Activated B cell treated with CpG ODN at 0.5 μM for 24 hours (primary cell): ENCODE measurements around the gene BORCS8. TPM values are rescaled to one million over a fixed set of nuclear protein-coding genes. Genes with fewer than 3 reads are reported as not detected.
"Not testable (repeated sequence)": the region's sequence is repeated elsewhere in the genome, so short reads cannot be mapped to it uniquely, and the experiment has no call there.

Source experiments
- ATAC-seq: fragments of 200-7000 bp; cut with Tn5 transposase; one replicate; pipeline ENCODE4 v1.10.0; 2021; ENCODE audit warnings: low read depth, mild to moderate bottlenecking, moderate library complexity
- CTCF ChIA-PET: fragments of 350-600 bp; sonication (Branson Sonifier 250); formaldehyde crosslinking; loops from one replicate; lab custom pipeline; 2021; ENCODE audit warnings: antibody characterized with exemption; lab: Charles Lee
- POLR2A ChIA-PET: fragments of 350-600 bp; sonication (Branson Sonifier 250); formaldehyde crosslinking; loops from one replicate; lab custom pipeline; 2021; ENCODE audit warnings: antibody characterized with exemption; lab: Charles Lee
- DNase-seq: peaks from one replicate; pipeline ENCODE4 v3.0.0; 2022
- H3K27ac Mint-ChIP-seq: one replicate; pipeline ENCODE4 v1.8.0; 2020; ENCODE audit warnings: mixed read lengths
- H3K27me3 Mint-ChIP-seq: one replicate; pipeline ENCODE4 v1.8.0; 2021; ENCODE audit warnings: mixed read lengths
- H3K36me3 Mint-ChIP-seq: one replicate; pipeline ENCODE4 v1.8.0; 2021; ENCODE audit warnings: low read depth, mixed read lengths
- H3K4me1 Mint-ChIP-seq: one replicate; pipeline ENCODE4 v1.8.0; 2021; ENCODE audit warnings: mixed read lengths
- H3K4me3 Mint-ChIP-seq: one replicate; pipeline ENCODE4 v1.8.0; 2020; ENCODE audit warnings: mild to moderate bottlenecking, mixed read lengths
- H3K9me3 Mint-ChIP-seq: one replicate; pipeline ENCODE4 v1.8.0; 2020; ENCODE audit warnings: mixed read lengths
- CTCF ChIP-seq: fragments of 200-600 bp; IDR thresholded peaks from one replicate; pipeline ENCODE4 v1.8.0; 2022; ENCODE audit warnings: antibody characterized with exemption, mild to moderate bottlenecking
- intact Hi-C: fragments of 100-400 bp; cut with micrococcal nuclease; formaldehyde crosslinking; loops from one replicate; pipeline ENCODE4 v1.15.1; 2024
- total RNA-seq: library from RNA; stranded (reverse); gene quantifications from 2 replicates; pipeline ENCODE4 v1.2.3, GENCODE V29; 2022

BORCS8 gene
- total RNA-seq, 1 donor from 2014 or later = 51.8 TPM

GRCh38 chr19:19181488-19181998, 10.4 kb downstream of the BORCS8 start:
- no peaks in the 10 kb centered on the region for H3K27me3 Mint-ChIP-seq
- H3K27ac Mint-ChIP-seq = no peak overlapping the region
- intact Hi-C loops = no loop called here
- no peak for DNase-seq
- TF ChIP-seq CTCF = no peak
- no peak overlapping the region for H3K4me3 Mint-ChIP-seq
- ATAC-seq = no peak
- H3K4me1 Mint-ChIP-seq = peaks cover 10% of the 10 kb centered on the region
- ChIA-PET CTCF (no interaction called here), POLR2A (no interaction called here)
- H3K9me3 Mint-ChIP-seq = peaks cover under 1% of the 10 kb centered on the region
- H3K36me3 Mint-ChIP-seq = peaks cover 57% of the 10 kb centered on the region

- no peaks in the 10 kb centered on the region for H3K9me3 Mint-ChIP-seq
- H3K27ac Mint-ChIP-seq = no peak overlapping the region
- ATAC-seq (no peak), DNase-seq (no peak)
- H3K4me3 Mint-ChIP-seq = no peak overlapping the region
- peaks cover 54% of the 10 kb centered on the region for H3K36me3 Mint-ChIP-seq
- peaks cover 6% of the 10 kb centered on the region for H3K4me1 Mint-ChIP-seq
- intact Hi-C loops = no loop called here
- TF ChIP-seq CTCF = no peak
- CTCF ChIA-PET = no interaction called here
- H3K27me3 Mint-ChIP-seq = no peaks in the 10 kb centered on the region
- POLR2A ChIA-PET = no interaction called here
Observed at GRCh38 chr19:19179548-19180441, 12.2 kb downstream of the BORCS8 start.

- no peak overlapping the region for H3K27ac Mint-ChIP-seq
- H3K4me3 Mint-ChIP-seq = no peak overlapping the region
- no peaks in the 10 kb centered on the region for H3K9me3 Mint-ChIP-seq
- no peaks in the 10 kb centered on the region for H3K27me3 Mint-ChIP-seq
- ChIA-PET POLR2A (interaction anchor here (0.7 kb wide), 1 partner anchor 383 kb away, joined by 3 read pairs; no protein-coding TSS in a partner anchor), CTCF (interaction anchor here (1.0 to 1.5 kb wide), 3 partner anchors 29 to 36 kb away, joined by 3 to 5 read pairs (median 4); no protein-coding TSS in a partner anchor)
- H3K36me3 Mint-ChIP-seq = peaks cover 42% of the 10 kb centered on the region
- peaks cover 5% of the 10 kb centered on the region for H3K4me1 Mint-ChIP-seq
- no peak for ATAC-seq
- no peak for TF ChIP-seq CTCF
- DNase-seq = no peak
- intact Hi-C loops = no loop called here
Observed at GRCh38 chr19:19176950-19177349, 15.0 kb downstream of the BORCS8 start.

- H3K9me3 Mint-ChIP-seq, H3K27me3 Mint-ChIP-seq, ATAC-seq, H3K4me3 Mint-ChIP-seq, intact Hi-C loops, H3K27ac Mint-ChIP-seq, DNase-seq: not testable (repeated sequence)
- POLR2A ChIA-PET = interaction anchor here (0.7 to 1.0 kb wide), 3 partner anchors 30 to 366 kb away, joined by 3 to 9 read pairs (median 4); partner anchors contain the start of gene NR2C2AP
- Mint-ChIP-seq H3K36me3 (peaks cover 15% of the 10 kb centered on the region), H3K4me1 (peaks cover 22% of the 10 kb centered on the region)
- CTCF ChIA-PET = interaction anchor here (1.7 to 5.1 kb wide), 4 partner anchors 14 to 32 kb away, joined by 5 to 104 read pairs (median 48); no protein-coding TSS in a partner anchor
Observed at GRCh38 chr19:19173243-19173642, 18.7 kb downstream of the BORCS8 start.

- H3K27ac Mint-ChIP-seq = no peak overlapping the region
- POLR2A ChIA-PET = interaction anchor here (0.7 kb wide), 1 partner anchor 267 kb away, joined by 3 read pairs; no protein-coding TSS in a partner anchor
Observed at GRCh38 chr19:19171821-19172532, 20.0 kb downstream of the BORCS8 start.

More at GRCh38 chr19:19171821-19172532, 20.0 kb downstream of the BORCS8 start:
- H3K4me1 Mint-ChIP-seq = peaks cover 29% of the 10 kb centered on the region
- CTCF ChIA-PET = interaction anchor here (5.1 kb wide), 1 partner anchor 24 kb away, joined by 104 read pairs; no protein-coding TSS in a partner anchor
- H3K27me3 Mint-ChIP-seq = no peaks in the 10 kb centered on the region
- peaks cover 9% of the 10 kb centered on the region for H3K36me3 Mint-ChIP-seq
- no peak for ATAC-seq
- no peak for DNase-seq
- no peak for TF ChIP-seq CTCF
- intact Hi-C loops = no loop called here
- H3K9me3 Mint-ChIP-seq = no peaks in the 10 kb centered on the region
- no peak overlapping the region for H3K4me3 Mint-ChIP-seq
